ENCODE results near the gene KAZN.

DNA sequence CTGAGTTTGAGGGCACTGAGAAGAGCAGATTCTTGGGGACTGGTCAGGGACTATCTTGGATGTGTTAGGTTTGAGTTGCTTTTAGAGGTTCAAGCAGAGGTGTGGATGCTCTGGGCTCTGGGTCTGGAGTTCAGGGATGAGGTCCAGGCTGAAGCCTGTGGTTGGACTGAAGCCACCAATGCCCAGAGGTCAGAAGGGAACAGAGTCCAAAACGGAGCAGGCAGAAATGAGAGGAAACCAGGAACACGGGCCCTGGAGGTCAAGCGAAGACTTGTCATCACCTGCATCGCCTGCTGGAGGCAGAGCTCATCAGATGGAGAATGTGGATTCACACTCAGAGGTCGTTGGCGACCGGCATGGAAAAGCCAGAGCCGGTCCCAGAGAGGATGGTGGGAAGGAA, 425.5 kb downstream of the KAZN start:
- TF ChIP-seq POLR2A (IDR thresholded peaks at IDR 0.05) = no peak
- TF ChIP-seq, protein P1, sequence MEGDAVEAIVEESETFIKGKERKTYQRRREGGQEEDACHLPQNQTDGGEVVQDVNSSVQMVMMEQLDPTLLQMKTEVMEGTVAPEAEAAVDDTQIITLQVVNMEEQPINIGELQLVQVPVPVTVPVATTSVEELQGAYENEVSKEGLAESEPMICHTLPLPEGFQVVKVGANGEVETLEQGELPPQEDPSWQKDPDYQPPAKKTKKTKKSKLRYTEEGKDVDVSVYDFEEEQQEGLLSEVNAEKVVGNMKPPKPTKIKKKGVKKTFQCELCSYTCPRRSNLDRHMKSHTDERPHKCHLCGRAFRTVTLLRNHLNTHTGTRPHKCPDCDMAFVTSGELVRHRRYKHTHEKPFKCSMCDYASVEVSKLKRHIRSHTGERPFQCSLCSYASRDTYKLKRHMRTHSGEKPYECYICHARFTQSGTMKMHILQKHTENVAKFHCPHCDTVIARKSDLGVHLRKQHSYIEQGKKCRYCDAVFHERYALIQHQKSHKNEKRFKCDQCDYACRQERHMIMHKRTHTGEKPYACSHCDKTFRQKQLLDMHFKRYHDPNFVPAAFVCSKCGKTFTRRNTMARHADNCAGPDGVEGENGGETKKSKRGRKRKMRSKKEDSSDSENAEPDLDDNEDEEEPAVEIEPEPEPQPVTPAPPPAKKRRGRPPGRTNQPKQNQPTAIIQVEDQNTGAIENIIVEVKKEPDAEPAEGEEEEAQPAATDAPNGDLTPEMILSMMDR (IDR thresholded peaks at IDR 0.05 in 8 of 11, conservative IDR thresholded peaks at IDR 0.05 in 3 of 11) = no peak
